DND-41 (cell line): Measurements from ENCODE around the gene TOLLIP.

ENCODE experiments used
- ATAC-seq: fragments of 200-7000 bp; cut with Tn5 transposase; 3 replicates; pipeline ENCODE4 v1.9.1; 2021; ENCODE audit warnings: low read depth; ENCODE audit not compliant: insufficient read depth
- DNase-seq: peaks from one replicate; pipeline ENCODE4 v3.0.0-alpha.2; 2020
- H2AFZ ChIP-seq: 2 replicates; pipeline ENCODE4 v1.6.0; 2012; ENCODE audit warnings: low read depth, low read length
- H3K27ac ChIP-seq: 2 replicates; pipeline ENCODE4 v1.5.1; 2012; ENCODE audit warnings: low read length, inconsistent platforms
- H3K27me3 ChIP-seq: fragments of 200-600 bp; sonication (generic); 2 replicates; pipeline ENCODE4 v1.6.0; 2012; ENCODE audit warnings: low read length, mild to moderate bottlenecking, inconsistent platforms; ENCODE audit not compliant: insufficient read depth, poor library complexity
- H3K36me3 ChIP-seq: 2 replicates; pipeline ENCODE4 v1.5.1; 2012; ENCODE audit warnings: low read length, inconsistent platforms; ENCODE audit not compliant: insufficient read depth
- H3K4me1 ChIP-seq: 2 replicates; pipeline ENCODE4 v1.5.1; 2012; ENCODE audit warnings: mild to moderate bottlenecking, low read length; ENCODE audit not compliant: insufficient read depth
- H3K4me2 ChIP-seq: 2 replicates; pipeline ENCODE4 v1.6.0; 2012; ENCODE audit warnings: mild to moderate bottlenecking, moderate library complexity, low read length, inconsistent platforms; ENCODE audit not compliant: insufficient read depth
- H3K4me3 ChIP-seq, 2 experiments: fragments of 200-600 bp in 1 of 2; shearing (Covaris generic) in 1 of 2; 2 replicates each; pipeline ENCODE4 v1.5.1; 2012 to 2016; ENCODE audit warnings: inconsistent platforms in 2 of 2, low read length in 2 of 2, mild to moderate bottlenecking in 2 of 2, low read depth in 1 of 2, moderate library complexity in 1 of 2
- H3K79me2 ChIP-seq: 2 replicates; pipeline ENCODE4 v1.6.0; 2012; ENCODE audit warnings: low read length, inconsistent platforms; ENCODE audit not compliant: insufficient read depth
- H3K9ac ChIP-seq: 2 replicates; pipeline ENCODE4 v1.6.0; 2012; ENCODE audit warnings: low read depth, mild to moderate bottlenecking, inconsistent platforms, low read length, moderate library complexity
- H3K9me3 ChIP-seq: 2 replicates; pipeline ENCODE4 v1.5.1; 2012; ENCODE audit warnings: low read length, moderate library complexity, mild to moderate bottlenecking, inconsistent platforms; ENCODE audit not compliant: insufficient read depth, severe bottlenecking
- H4K20me1 ChIP-seq: 2 replicates; pipeline ENCODE4 v1.6.0; 2012; ENCODE audit warnings: low read length; ENCODE audit not compliant: insufficient read depth
- EZH2 ChIP-seq: IDR thresholded peaks from 3 replicates; pipeline ENCODE4 v1.6.1; 2012; ENCODE audit warnings: borderline replicate concordance, low read depth, mild to moderate bottlenecking, moderate library complexity, low read length, inconsistent platforms; ENCODE audit not compliant: severe bottlenecking
- TF ChIP-seq, protein P1 (sequence below): IDR thresholded peaks from 2 replicates; pipeline ENCODE4 v1.5.1; 2012; ENCODE audit warnings: borderline replicate concordance, low read length, moderate library complexity, mild to moderate bottlenecking; ENCODE audit not compliant: poor library complexity, severe bottlenecking; ENCODE audit errors: extremely low read depth

TOLLIP gene

DNA sequence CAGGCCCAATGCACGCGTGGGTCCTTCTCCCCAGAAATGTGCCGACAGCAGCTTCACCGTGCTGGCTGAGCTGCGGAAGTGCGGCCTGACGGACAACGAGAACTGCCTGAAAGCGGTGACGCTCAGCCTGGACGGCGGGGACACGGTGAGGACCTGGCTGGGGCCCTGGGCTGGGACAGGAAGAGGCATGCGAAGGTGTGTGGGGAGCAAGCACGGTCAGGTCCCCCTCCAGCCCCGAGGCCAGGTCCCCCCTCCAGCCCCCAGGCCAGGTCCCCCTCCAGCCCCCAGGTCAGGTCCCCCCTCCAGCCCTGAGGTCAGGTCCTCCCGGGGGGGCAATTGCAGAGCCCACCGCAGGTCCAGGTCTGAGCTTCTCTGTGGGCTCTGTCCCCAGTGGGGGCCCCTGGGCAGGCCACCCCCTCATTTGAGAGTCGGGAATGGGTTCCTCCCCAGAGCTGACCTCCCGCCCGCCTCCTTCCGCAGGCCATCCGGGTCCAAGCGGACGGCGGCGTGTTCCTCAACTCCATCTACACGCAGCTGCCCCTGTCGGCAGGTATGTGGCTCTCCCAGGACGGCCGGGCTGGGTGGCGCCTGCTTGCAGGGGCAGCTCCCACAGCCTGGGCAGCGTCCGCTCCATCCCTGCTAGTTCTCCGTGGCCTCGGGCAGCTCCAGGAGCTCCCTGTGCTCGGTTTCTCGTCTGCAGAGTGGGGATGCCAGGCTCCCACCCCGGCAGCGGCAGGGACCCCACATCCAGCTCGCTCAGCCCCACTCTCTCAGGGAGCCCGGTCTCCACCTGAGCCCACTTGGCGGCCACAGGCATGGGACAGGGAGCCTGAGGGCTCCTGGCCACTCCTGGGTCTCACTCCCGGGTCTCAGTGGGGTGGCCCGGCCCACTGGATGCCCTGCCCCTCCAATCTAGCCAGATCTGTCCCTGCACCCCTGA, 78.7 kb downstream of the TOLLIP start:
- DNase-seq (no peak), ATAC-seq (no peak)
- Histone ChIP-seq H3K79me2 (no peaks in the 10 kb centered on the region), H3K36me3 (no peaks in the 10 kb centered on the region), H3K4me3 (no peak overlapping the region), H3K27me3 (no peaks in the 10 kb centered on the region), H3K4me2 (no peak overlapping the region), H3K27ac (no peak overlapping the region), H3K4me1 (no peaks in the 10 kb centered on the region), H2AFZ (no peak overlapping the region), H4K20me1 (peaks cover 8% of the 10 kb centered on the region), H3K9ac (no peak overlapping the region), H3K9me3 (no peaks in the 10 kb centered on the region)
- no peak for TF ChIP-seq EZH2
- TF ChIP-seq, protein P1, sequence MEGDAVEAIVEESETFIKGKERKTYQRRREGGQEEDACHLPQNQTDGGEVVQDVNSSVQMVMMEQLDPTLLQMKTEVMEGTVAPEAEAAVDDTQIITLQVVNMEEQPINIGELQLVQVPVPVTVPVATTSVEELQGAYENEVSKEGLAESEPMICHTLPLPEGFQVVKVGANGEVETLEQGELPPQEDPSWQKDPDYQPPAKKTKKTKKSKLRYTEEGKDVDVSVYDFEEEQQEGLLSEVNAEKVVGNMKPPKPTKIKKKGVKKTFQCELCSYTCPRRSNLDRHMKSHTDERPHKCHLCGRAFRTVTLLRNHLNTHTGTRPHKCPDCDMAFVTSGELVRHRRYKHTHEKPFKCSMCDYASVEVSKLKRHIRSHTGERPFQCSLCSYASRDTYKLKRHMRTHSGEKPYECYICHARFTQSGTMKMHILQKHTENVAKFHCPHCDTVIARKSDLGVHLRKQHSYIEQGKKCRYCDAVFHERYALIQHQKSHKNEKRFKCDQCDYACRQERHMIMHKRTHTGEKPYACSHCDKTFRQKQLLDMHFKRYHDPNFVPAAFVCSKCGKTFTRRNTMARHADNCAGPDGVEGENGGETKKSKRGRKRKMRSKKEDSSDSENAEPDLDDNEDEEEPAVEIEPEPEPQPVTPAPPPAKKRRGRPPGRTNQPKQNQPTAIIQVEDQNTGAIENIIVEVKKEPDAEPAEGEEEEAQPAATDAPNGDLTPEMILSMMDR: no peak

DNA sequence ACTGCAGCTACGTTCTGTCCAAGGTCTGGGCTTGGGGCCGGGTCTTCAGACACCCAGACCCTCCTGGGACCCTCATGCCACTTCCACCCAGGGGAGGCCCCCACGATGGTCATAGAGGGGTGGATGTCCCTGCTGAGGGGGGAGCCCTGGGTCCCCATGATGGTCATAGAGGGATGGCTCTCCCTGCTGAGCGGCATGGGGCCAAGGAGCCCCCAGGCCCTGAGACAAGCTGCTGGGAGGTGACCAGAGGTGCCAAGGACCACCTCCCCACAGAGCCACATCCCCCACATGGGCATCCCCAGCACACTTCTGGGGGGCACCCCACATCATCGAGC, 79.3 kb downstream of the TOLLIP start:
- Histone ChIP-seq H3K27ac (no peak overlapping the region), H4K20me1 (peaks cover 8% of the 10 kb centered on the region), H3K36me3 (no peaks in the 10 kb centered on the region), H3K9me3 (no peaks in the 10 kb centered on the region), H3K4me1 (no peaks in the 10 kb centered on the region), H3K9ac (no peak overlapping the region), H3K4me2 (no peak overlapping the region), H3K4me3 (no peak overlapping the region), H3K79me2 (no peaks in the 10 kb centered on the region), H3K27me3 (no peaks in the 10 kb centered on the region), H2AFZ (no peak overlapping the region)
- ATAC-seq (no peak), DNase-seq (no peak)
- TF ChIP-seq, protein P1: no peak
- no peak for TF ChIP-seq EZH2

- Histone ChIP-seq H3K9ac (no peak overlapping the region), H3K79me2 (no peaks in the 10 kb centered on the region), H3K9me3 (no peaks in the 10 kb centered on the region), H2AFZ (no peak overlapping the region), H3K27ac (no peak overlapping the region), H3K4me2 (no peak overlapping the region), H3K27me3 (no peaks in the 10 kb centered on the region), H4K20me1 (peaks cover 8% of the 10 kb centered on the region), H3K4me3 (no peak overlapping the region), H3K36me3 (no peaks in the 10 kb centered on the region), H3K4me1 (no peaks in the 10 kb centered on the region)
- DNase-seq (no peak), ATAC-seq (no peak)
- no peak for TF ChIP-seq EZH2
- TF ChIP-seq, protein P1: no peak
Observed at GRCh38 chr11:1229471-1230120, 79.8 kb downstream of the TOLLIP start.
